ENCODE results near the gene TIMM29. TPM values are rescaled to one million over a fixed set of nuclear protein-coding genes. Genes with fewer than 3 reads are reported as not detected.

TIMM29 gene
- total and polyA plus RNA-seq, 9 donors, result 13.8 to 22.4 (median 19.0) TPM

DNA sequence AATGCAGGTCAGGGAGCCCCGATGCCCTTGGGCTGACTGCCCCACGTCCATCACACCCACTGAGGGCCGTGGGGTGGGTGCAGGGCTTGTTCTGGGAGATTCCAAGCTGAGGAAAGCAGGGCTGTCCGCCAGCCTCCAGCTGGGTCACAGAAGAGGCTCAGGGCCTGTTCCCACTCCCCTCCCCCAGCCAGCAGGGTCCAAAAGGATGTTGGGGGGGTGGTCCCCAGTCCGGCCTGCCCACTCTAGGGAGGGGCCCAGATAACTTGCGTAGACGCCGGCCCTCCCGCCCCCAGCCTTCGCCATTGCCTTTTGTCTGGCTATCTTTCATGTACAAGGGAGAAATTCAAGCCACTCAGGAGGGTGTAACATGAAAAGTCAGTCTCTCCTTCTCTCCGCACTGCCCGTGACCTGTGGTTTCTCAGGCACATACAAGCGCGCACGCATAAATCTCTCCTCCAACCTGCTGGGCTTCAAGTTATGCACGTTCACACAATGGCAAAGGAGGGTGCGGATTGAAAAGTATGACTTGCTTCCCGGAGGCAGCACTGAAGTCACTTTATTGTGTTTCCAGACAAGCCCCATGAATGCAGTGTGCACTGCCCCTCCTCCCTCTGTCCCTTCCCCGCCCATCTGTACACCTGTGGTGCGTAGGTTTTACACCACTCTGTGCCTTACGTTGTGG, 37.1 kb upstream of the TIMM29 start:
- intact Hi-C loops (cut with DNase I), result no loop called here
- Histone ChIP-seq H3K27ac (no peak overlapping the region), H3K4me1 (ENCODE audit: insufficient read depth) (peaks cover 20% of the 10 kb centered on the region), H3K27me3 (no peaks in the 10 kb centered on the region), H3K4me3 (no peak overlapping the region), H3K36me3 (no peaks in the 10 kb centered on the region), H3K9me3 (no peaks in the 10 kb centered on the region)
- TF ChIP-seq POLR2A (IDR thresholded peaks at IDR 0.05) (no peak), CTCF (IDR thresholded peaks at IDR 0.05) (no peak), EP300 (IDR thresholded peaks at IDR 0.05) (no peak)
- 31 to 36% (median 34%) methylated on average over 17 to 21 of the region's 21 CpGs for WGBS, 3 donors
- DNase-seq, result peak in 3 of 5 donors; percentile 50 to 66 (median 58)

GRCh38 chr19:10892256-10892655, 36.4 kb upstream of the TIMM29 start:
- WGBS, 3 donors, result 80 to 92% (median 90%) methylated on average over 13 of the region's 13 CpGs
- intact Hi-C loops (cut with DNase I), result no loop called here
- H3K4me1 ChIP-seq (ENCODE audit: insufficient read depth), result peaks cover 21% of the 10 kb centered on the region
- H3K27ac ChIP-seq, result no peak overlapping the region
- no peaks in the 10 kb centered on the region for H3K36me3 ChIP-seq
- DNase-seq, result no peak
- H3K9me3 ChIP-seq, result no peaks in the 10 kb centered on the region
- H3K27me3 ChIP-seq, result no peaks in the 10 kb centered on the region
- TF ChIP-seq EP300 (IDR thresholded peaks at IDR 0.05), result no peak
- no peak for TF ChIP-seq POLR2A (IDR thresholded peaks at IDR 0.05)
- TF ChIP-seq CTCF (IDR thresholded peaks at IDR 0.05), result no peak
- H3K4me3 ChIP-seq, result no peak overlapping the region

- TF ChIP-seq CTCF (IDR thresholded peaks at IDR 0.05) (no peak), EP300 (IDR thresholded peaks at IDR 0.05) (no peak), POLR2A (IDR thresholded peaks at IDR 0.05) (no peak)
- DNase-seq, result no peak
- Histone ChIP-seq H3K4me3 (no peak overlapping the region), H3K9me3 (no peaks in the 10 kb centered on the region), H3K36me3 (no peaks in the 10 kb centered on the region), H3K27me3 (no peaks in the 10 kb centered on the region), H3K27ac (no peak overlapping the region), H3K4me1 (ENCODE audit: insufficient read depth) (peaks cover 24% of the 10 kb centered on the region)
- intact Hi-C loops (cut with DNase I), result no loop called here
- WGBS, 3 donors, result 86 to 90% (median 90%) methylated on average over 7 of the region's 7 CpGs
Measured at GRCh38 chr19:10894911-10895213, 33.7 kb upstream of the TIMM29 start.

- Histone ChIP-seq H3K36me3 (no peaks in the 10 kb centered on the region), H3K9me3 (no peaks in the 10 kb centered on the region), H3K4me1 (ENCODE audit: insufficient read depth) (peaks cover 24% of the 10 kb centered on the region), H3K27me3 (no peaks in the 10 kb centered on the region), H3K27ac (no peak overlapping the region), H3K4me3 (no peak overlapping the region)
- WGBS, 3 donors, result 86 to 90% (median 88%) methylated on average over 6 of the region's 6 CpGs
- intact Hi-C loops (cut with DNase I), result no loop called here
- TF ChIP-seq POLR2A (IDR thresholded peaks at IDR 0.05) (no peak), CTCF (IDR thresholded peaks at IDR 0.05) (no peak), EP300 (IDR thresholded peaks at IDR 0.05) (no peak)
- no peak for DNase-seq
Measured at GRCh38 chr19:10895363-10895762, 33.2 kb upstream of the TIMM29 start.
